Liver (tissue), 9 donors: ENCODE measurements around the gene DYRK1B. TPM values are rescaled to one million over a fixed set of nuclear protein-coding genes. Genes with fewer than 3 reads are reported as not detected.

Experiments
- DNase-seq: peaks from one replicate; pipeline ENCODE4 v3.0.0-alpha.2; 2017; ENCODE audit warnings: low spot score
- H3K27ac ChIP-seq, 2 donors: one replicate each; pipeline ENCODE4 v1.7.0; 2013; ENCODE audit warnings: inconsistent platforms in 2 of 2, low read length in 2 of 2, control low read depth in 1 of 2, low read depth in 1 of 2, mild to moderate bottlenecking in 1 of 2
- H3K27me3 ChIP-seq, 4 donors: one replicate each; pipeline versions ENCODE4 v1.6.1 to v1.7.0; 2013; ENCODE audit warnings: low read length in 3 of 4, inconsistent platforms in 1 of 4, mild to moderate bottlenecking in 1 of 4, moderate library complexity in 1 of 4; ENCODE audit not compliant: control insufficient read depth in 4 of 4, insufficient read depth in 4 of 4
- H3K36me3 ChIP-seq, 4 donors: one replicate each; pipeline versions ENCODE4 v1.6.1 to v1.7.0; 2013; ENCODE audit warnings: low read length in 3 of 4, mild to moderate bottlenecking in 3 of 4, low read depth in 1 of 4, moderate library complexity in 1 of 4; ENCODE audit not compliant: control insufficient read depth in 4 of 4, insufficient read depth in 3 of 4
- H3K4me1 ChIP-seq, 4 donors: one replicate each; pipeline versions ENCODE4 v1.6.1 to v1.7.0; 2013; ENCODE audit warnings: low read length in 3 of 4, mild to moderate bottlenecking in 3 of 4, moderate library complexity in 1 of 4; ENCODE audit not compliant: control insufficient read depth in 4 of 4, insufficient read depth in 4 of 4
- H3K4me3 ChIP-seq, 3 donors: one replicate each; pipeline versions ENCODE4 v1.6.1 to v1.7.0; 2013; ENCODE audit warnings: low read length in 3 of 3, control low read depth in 1 of 3, low read depth in 1 of 3, mild to moderate bottlenecking in 1 of 3
- H3K9ac ChIP-seq, 2 donors: one replicate each; pipeline ENCODE4 v1.7.0; 2013; ENCODE audit warnings: low read length in 2 of 2, mild to moderate bottlenecking in 2 of 2, moderate library complexity in 2 of 2, control low read depth in 1 of 2, low read depth in 1 of 2
- H3K9me3 ChIP-seq, 4 donors: one replicate each; pipeline versions ENCODE4 v1.6.1 to v1.7.0; 2013; ENCODE audit warnings: low read length in 3 of 4; ENCODE audit not compliant: control insufficient read depth in 4 of 4
- EGR1 ChIP-seq, 2 donors: IDR thresholded peaks; 2 replicates each; pipeline ENCODE4 v1.6.1; 2016 to 2018; ENCODE audit warnings: antibody characterized with exemption in 2 of 2, low read depth in 2 of 2
- FOXA1 ChIP-seq: IDR thresholded peaks from 2 replicates; pipeline ENCODE4 v1.6.1; 2016; ENCODE audit warnings: antibody characterized with exemption
- FOXA2 ChIP-seq: IDR thresholded peaks from 2 replicates; pipeline ENCODE4 v1.6.1; 2016; ENCODE audit warnings: antibody characterized with exemption
- HNF4A ChIP-seq, 2 donors: conservative IDR thresholded peaks; 2 replicates each; pipeline ENCODE4 v1.6.1; 2016; ENCODE audit warnings: antibody characterized with exemption in 2 of 2, mild to moderate bottlenecking in 2 of 2
- HNF4G ChIP-seq: IDR thresholded peaks from 2 replicates; pipeline ENCODE4 v1.6.1; 2016; ENCODE audit warnings: antibody characterized with exemption
- JUND ChIP-seq, 2 donors: IDR thresholded peaks; 2 replicates each; pipeline ENCODE4 v1.6.1; 2016; ENCODE audit warnings: antibody characterized with exemption in 2 of 2
- NR2F2 ChIP-seq: IDR thresholded peaks from 2 replicates; pipeline ENCODE4 v1.6.1; 2016; ENCODE audit warnings: antibody characterized with exemption
- RAD21 ChIP-seq, 2 donors: IDR thresholded peaks; 2 replicates each; pipeline ENCODE4 v1.6.1; 2016; ENCODE audit warnings: antibody characterized with exemption in 2 of 2, mild to moderate bottlenecking in 2 of 2
- REST ChIP-seq: IDR thresholded peaks from 2 replicates; pipeline ENCODE4 v1.6.1; 2016; ENCODE audit warnings: antibody characterized with exemption, mild to moderate bottlenecking
- RXRA ChIP-seq, 2 donors: IDR thresholded peaks; 2 replicates each; pipeline ENCODE4 v1.6.1; 2017 to 2018; ENCODE audit warnings: antibody characterized with exemption in 2 of 2, mild to moderate bottlenecking in 1 of 2
- TAF1 ChIP-seq: conservative IDR thresholded peaks from 2 replicates; pipeline ENCODE4 v1.6.1; 2016; ENCODE audit warnings: antibody characterized with exemption, mild to moderate bottlenecking
- YY1 ChIP-seq: IDR thresholded peaks from 2 replicates; pipeline ENCODE4 v1.6.1; 2016; ENCODE audit warnings: antibody characterized with exemption, mild to moderate bottlenecking
- ZBTB33 ChIP-seq: IDR thresholded peaks from 2 replicates; pipeline ENCODE4 v1.6.1; 2016; ENCODE audit warnings: antibody characterized with exemption
- WGBS: extraction: QIAGEN DNeasy Blood & Tissue Kit; methylation state at CpG from one replicate; pipeline ENCODE4 v1.1.7; 2013; 5-methylcytosine and 5-hydroxymethylcytosine counted together
- polyA plus RNA-seq, 2 donors: library from polyadenylated mRNA; stranded (reverse) in 1 of 2; unstranded in 1 of 2; fragments of 200-250 nt in 1 of 2; fragments of >200 nt in 1 of 2; fragmentation: Nextera tagmentation in 1 of 2; extraction: Ambion mirVana in 1 of 2; gene quantifications; one replicate each; pipeline versions ENCODE4 v1.2.1 to v1.2.3, GENCODE V29; 2013 to 2015
- total RNA-seq, 2 donors: library from RNA; depleted of rRNA; stranded (reverse); fragments of >200 nt; gene quantifications; one replicate each; pipeline ENCODE4 v1.2.3, GENCODE V29; 2014
- donor health status: healthy.
- donor health status: healthy.
- donor health status: healthy.
- donor health status: healthy.
- donor health status: healthy.

Gene DYRK1B
- total and polyA plus RNA-seq, 4 donors = 2.8 to 7.6 (median 3.2) TPM

GRCh38 chr19:39874404-39874803 is 40.4 kb upstream of the DYRK1B start:
- DNase-seq = no peak
- no peaks in the 10 kb centered on the region for H3K36me3 ChIP-seq
- no peaks in the 10 kb centered on the region for H3K4me1 ChIP-seq
- no peaks in the 10 kb centered on the region for H3K9me3 ChIP-seq
- H3K27ac ChIP-seq = no peak overlapping the region
- 92% methylated on average over 1 of the region's 1 CpG for WGBS
- H3K27me3 ChIP-seq = no peaks in the 10 kb centered on the region
- H3K4me3 ChIP-seq = no peak overlapping the region
- H3K9ac ChIP-seq = no peak overlapping the region
- TF ChIP-seq YY1 = no peak
- TF ChIP-seq RAD21 (IDR thresholded peaks at IDR 0.05) = no peak
- no peak for TF ChIP-seq FOXA2
- TF ChIP-seq REST = no peak
- no peak for TF ChIP-seq HNF4A (conservative IDR thresholded peaks at IDR 0.05)
- no peak for TF ChIP-seq NR2F2
- TF ChIP-seq EGR1 (IDR thresholded peaks at IDR 0.05; ENCODE audit: low read depth in 2 of 2) = no peak

GRCh38 chr19:39873385-39873784 is 39.4 kb upstream of the DYRK1B start:
- 96% methylated on average over 20 of the region's 20 CpGs for WGBS
- no peak overlapping the region for H3K9ac ChIP-seq
- TF ChIP-seq FOXA1 (no peak), ZBTB33 (no peak), YY1 (no peak), JUND (IDR thresholded peaks at IDR 0.05) (no peak), RXRA (IDR thresholded peaks at IDR 0.05) (no peak), NR2F2 (no peak), HNF4G (no peak), FOXA2 (no peak), HNF4A (conservative IDR thresholded peaks at IDR 0.05) (no peak), TAF1 (no peak)
- no peak for DNase-seq
- H3K27ac ChIP-seq = no peak overlapping the region
- no peaks in the 10 kb centered on the region for H3K27me3 ChIP-seq
- H3K4me1 ChIP-seq = no peaks in the 10 kb centered on the region
- H3K9me3 ChIP-seq = no peaks in the 10 kb centered on the region
- no peaks in the 10 kb centered on the region for H3K36me3 ChIP-seq
- H3K4me3 ChIP-seq = no peak overlapping the region
